Measurements from ENCODE around the gene DCUN1D2.

Gene DCUN1D2

GRCh38 chr13:113407531-113408393 is 82.7 kb downstream of the DCUN1D2 start:
- POLR2A ChIA-PET = no interaction called here
- no peak for DNase-seq (ENCODE audit: low read depth, low spot score)
- CTCF ChIA-PET = interaction anchor here (1.0 to 3.6 kb wide), 2 partner anchors 8 to 12 kb away, joined by 3 to 21 read pairs; no protein-coding TSS in a partner anchor
- no peak overlapping the region for H3K4me3 ChIP-seq (ENCODE audit: low read depth, low read length)
- TF ChIP-seq CTCF (IDR thresholded peaks at IDR 0.05; ENCODE audit: insufficient read depth, low read length, missing control alignments) = no peak

GRCh38 chr13:113407103-113407530 is 83.4 kb downstream of the DCUN1D2 start:
- ChIA-PET POLR2A (no interaction called here), CTCF (interaction anchor here (1.0 to 3.6 kb wide), 2 partner anchors 8 to 11 kb away, joined by 3 to 21 read pairs; no protein-coding TSS in a partner anchor)
- no peak for DNase-seq (ENCODE audit: low read depth, low spot score)
- TF ChIP-seq CTCF (IDR thresholded peaks at IDR 0.05; ENCODE audit: insufficient read depth, low read length, missing control alignments) = no peak
- no peak overlapping the region for H3K4me3 ChIP-seq (ENCODE audit: low read depth, low read length)

DNA sequence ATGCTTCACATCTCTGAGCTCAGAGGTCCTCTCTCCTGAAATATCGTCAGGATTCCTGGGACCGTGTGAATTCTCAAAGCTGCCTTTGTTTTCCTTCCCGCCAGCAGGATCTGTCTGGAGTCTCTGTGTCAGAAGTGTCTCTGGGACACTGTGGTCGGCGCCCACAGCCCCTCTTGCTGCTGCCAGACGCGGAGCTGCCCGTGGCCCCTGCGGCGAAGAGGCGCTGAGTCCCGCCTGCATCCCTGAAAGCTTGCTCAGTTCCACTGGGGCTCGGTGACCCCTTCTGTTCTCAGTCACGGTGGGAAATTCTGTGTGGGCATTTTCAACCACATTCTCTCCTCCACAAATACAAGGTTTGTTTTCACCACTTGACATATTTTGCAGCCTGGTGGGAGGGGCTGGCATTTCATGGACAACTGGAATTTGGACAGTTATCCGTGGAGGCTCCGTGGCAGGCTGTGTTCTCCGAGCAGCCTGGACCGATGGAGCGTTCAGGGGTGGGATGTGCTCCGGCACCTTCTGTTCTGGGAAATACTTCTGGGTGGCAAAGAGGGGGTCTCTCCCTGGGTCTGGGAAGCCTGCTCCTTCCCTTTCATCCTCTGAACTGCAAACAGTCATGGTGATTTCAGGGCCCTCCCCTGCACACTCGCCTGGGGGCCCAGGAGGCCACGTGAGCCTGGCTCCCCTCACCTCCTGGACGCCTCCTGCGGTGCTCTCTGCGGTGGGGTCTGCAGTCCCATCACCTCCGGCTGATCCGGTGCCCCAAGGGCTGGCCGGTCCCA is 84.0 kb downstream of the DCUN1D2 start:
- H3K4me3 ChIP-seq (ENCODE audit: low read depth, low read length) = no peak overlapping the region
- no peak for TF ChIP-seq CTCF (IDR thresholded peaks at IDR 0.05; ENCODE audit: insufficient read depth, low read length, missing control alignments)
- ChIA-PET CTCF (interaction anchor here (3.6 kb wide), 1 partner anchor 10 kb away, joined by 21 read pairs; no protein-coding TSS in a partner anchor), POLR2A (no interaction called here)
- DNase-seq (ENCODE audit: low read depth, low spot score) = no peak
